Measurements from ENCODE around the gene GRK1.

GRK1 gene

GRCh38 chr13:113649212-113649611 is 17.8 kb upstream of the GRK1 start:
- DNase-seq (ENCODE audit: low read depth in 4 of 4, low spot score in 1 of 4), result no peak

DNA sequence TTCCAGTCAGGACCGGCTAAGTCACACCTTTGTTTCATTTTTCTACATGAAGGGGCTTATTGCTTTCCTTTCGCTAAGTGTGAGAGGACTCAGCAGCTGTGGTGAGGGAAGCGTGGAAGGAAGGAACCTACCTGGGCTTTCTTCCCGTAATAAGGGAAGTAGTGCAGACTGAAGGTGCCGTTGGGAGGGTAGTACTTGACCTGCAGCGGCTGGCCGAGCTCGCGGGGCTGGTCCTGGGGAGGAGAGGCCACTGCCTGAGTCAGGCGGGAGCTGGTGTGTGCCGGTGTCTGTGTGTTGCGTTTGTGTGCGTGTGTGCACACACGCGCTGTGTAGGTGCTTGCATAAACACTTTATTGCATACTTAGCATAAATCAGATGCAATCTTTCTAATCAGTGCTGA is 16.7 kb upstream of the GRK1 start:
- no peak for DNase-seq (ENCODE audit: low read depth in 4 of 4, low spot score in 1 of 4)

DNA sequence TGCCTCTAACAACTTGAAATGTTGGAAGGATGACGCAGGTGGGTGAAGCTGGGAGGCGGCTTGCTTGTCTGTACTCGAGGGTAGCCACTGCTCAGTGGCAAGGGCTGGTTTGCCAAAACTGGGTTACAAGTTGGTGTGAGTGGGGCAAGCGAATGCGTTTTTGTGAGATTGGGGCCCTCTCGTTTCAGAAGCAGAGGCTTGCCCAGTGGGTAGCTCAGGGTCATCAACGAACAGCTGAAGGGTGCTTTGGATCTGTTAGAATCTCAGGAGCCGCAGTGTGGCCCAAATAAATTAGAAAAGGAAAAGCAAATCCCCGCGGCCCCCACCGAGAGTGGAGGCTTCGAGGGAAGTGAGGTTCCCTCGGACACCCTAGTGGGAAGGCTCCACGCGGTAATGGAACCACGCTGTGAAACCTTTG is 16.3 kb upstream of the GRK1 start:
- DNase-seq (ENCODE audit: low read depth in 4 of 4, low spot score in 1 of 4), result no peak

DNA sequence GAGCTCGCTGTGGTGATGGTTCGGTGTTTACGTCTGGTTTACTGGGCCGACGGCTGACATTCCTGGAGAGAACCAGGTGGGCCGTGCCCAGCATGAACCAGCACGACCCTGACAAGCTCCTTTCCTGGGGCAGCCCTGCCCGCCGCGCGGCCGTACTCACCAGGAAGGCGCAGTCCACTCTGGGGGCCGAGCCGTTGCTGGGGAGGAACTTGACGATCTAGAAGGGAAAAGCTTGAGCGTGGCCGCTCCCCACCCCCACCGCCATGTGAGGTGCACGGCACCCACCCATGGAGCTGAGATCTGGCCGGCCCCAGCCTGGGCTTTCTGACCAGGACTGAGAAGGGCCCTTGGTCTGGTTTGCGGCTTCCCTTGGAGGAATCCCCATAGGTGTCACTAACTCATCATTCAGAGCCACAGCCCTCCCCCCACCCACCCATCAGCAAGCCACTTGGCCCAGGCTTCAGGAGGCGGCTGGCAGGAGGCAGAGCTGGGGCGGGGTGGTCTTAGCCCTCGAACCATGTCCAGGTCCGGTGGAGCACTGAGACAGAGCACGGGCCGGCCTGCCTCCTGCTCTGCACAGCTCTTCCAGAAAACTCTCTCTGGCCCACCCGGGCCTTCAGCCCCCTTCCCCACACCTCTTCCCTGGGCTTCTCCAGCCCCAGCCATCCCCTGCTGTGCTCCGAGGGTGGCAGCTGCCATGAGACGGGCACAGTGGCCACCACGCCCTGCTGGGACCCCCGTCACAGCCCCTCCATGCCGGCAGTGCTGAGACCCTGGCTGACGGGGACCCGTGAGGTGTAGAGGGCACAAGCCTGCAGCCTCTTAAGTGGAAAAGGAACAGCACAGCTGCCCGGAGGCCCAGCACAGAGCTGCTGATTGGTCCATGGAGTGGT is 15.3 kb upstream of the GRK1 start:
- no peak for DNase-seq (ENCODE audit: low read depth in 4 of 4, low spot score in 1 of 4)

DNA sequence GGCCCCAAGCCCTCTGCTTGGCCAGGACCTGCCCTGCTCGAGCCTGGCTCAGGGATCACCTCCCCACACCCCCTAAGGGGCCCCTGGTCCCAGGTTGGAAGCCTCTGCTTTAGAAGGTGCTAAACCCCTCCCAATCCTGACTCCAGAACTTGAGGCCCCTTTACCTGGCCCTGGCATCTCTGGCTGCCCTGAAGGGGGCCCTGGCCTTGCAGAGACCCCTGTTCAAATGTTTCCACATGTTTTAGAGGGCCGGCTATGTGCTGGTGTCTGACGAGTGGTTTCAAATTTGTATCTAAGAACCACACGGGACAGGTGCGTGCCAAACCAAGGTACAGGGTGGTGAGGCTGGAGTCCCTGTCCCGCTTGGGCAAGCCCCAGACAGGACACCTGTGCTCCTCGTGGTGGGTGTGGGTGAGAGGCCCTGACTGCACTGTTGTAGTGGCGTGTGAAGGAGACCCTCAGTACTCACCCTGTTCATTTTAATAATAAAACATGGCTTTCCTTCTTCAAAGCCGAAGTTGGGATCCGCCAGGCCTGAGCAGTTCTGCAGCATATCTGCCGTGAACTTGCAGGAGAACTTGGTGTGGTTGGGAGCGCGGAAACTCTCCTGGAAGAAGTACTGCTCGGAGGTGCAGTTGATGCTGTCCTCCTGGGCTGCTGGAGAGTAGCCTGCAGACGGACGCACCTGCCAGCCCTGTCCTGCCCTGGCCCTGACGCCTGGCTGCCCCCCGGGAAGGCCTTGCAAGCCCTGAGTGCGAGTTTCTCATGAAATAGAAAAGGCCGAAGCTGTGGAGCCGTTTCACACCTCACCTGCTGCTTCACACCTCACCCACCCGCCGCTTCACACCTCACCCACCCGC is 14.4 kb upstream of the GRK1 start:
- no peak for DNase-seq (ENCODE audit: low read depth in 4 of 4, low spot score in 1 of 4)

DNA sequence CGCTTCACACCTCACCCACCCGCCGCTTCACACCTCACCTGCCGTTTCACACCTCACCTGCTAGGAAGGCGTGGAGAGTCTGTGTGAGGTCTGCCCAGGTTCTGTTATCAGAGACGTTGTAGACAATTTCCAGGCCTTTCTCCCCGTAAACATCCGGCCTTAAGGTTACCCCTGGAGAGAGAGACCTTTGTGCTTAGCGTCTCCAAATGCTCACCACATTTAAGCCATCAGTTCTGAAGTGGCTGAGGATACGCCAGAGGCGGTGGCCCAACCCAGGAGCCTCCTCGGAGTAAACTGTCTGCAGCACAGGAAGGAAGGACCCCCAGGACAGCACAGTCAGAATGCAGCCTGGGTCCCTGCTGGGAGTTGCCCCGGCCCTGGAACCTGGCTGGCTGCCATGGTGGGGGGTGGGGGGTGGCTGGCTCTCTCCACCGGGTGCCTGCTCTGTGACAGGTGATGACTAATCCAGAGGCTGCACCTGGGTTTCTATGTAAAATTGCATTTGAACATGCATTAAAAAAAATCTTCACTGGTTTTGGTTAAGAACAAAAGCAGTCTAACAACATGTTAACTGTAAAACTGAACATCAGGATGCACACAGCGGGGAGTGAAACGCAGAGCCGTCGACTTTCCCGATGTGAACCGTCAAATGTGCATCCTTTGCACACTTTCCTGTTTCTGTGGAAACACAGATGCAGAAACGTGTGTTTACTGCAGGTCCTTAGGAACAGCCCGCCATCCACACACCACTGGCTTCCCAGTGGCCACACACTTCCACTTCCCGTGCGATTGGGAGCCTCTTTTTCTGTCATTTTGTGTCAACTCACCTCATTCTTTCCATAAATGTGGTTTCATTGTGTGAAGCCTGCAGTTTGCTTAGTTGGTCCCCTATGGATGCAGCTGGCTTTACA is 13.5 kb upstream of the GRK1 start:
- DNase-seq (ENCODE audit: low read depth in 4 of 4, low spot score in 1 of 4), result no peak

DNA sequence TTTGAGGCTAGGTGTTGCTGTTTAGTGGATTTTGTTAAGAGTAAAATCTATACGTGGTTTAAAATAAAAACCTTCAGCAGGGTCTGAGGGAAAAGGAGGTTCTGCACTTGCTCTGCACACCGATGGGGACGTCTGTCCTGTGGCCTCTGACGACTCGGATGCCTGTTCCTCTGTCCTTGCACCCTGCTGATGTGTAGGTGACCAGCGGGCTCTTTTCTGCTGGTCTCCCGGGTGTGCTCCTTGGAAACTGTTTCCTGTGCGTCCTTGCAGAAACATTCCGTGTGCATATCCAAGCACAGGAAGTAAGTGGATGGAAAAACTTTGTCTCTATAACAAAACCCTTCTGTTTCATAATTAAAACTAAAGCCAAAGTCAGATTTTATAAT is 12.9 kb upstream of the GRK1 start:
- DNase-seq (ENCODE audit: low read depth in 4 of 4, low spot score in 1 of 4), result no peak

DNA sequence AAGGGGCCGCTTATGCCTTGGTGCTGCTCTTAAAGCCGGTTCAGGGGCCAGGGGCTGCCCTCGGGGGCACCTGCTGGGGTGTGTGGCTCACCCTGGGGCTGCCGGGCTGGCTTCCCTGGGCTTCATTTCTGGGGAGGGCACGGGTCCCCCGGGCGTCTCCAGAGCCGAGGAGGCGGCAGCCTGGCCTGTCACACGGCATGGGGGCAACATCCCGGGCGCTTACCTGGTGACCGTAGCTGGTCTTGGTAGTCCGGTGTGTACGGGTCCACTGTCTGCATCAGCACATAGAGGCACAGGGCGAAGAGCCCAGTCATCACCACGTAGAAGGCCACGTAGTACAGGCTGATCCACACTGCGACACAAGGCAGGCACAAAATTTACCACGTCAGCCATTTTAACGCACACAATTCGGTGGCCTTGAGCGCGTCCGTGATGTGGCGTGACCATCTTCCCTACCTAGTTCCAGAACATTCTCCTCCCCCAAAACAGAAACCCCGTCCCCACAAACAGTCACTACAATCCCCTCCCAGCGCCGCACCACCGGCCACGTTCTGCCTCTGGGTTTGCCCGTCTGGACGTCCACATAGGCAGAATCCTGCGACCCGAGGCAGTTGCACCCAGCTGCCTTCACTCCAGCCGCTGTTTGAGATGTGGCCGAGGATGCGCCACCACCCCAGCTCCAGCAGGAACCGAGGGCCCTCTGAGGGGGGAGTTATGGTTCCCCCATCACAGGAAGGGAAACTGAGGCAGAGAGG is 12.3 kb upstream of the GRK1 start:
- DNase-seq (ENCODE audit: low read depth in 4 of 4, low spot score in 1 of 4), result no peak

GRCh38 chr13:113655346-113656002 is 11.5 kb upstream of the GRK1 start:
- no peak for DNase-seq (ENCODE audit: low read depth in 4 of 4, low spot score in 1 of 4)

GRCh38 chr13:113656003-113656588 is 10.9 kb upstream of the GRK1 start:
- no peak for DNase-seq (ENCODE audit: low read depth in 4 of 4, low spot score in 1 of 4)

- DNase-seq (ENCODE audit: low read depth in 4 of 4, low spot score in 1 of 4), result no peak
Observed at GRCh38 chr13:113656831-113657671, 10.0 kb upstream of the GRK1 start.

DNA sequence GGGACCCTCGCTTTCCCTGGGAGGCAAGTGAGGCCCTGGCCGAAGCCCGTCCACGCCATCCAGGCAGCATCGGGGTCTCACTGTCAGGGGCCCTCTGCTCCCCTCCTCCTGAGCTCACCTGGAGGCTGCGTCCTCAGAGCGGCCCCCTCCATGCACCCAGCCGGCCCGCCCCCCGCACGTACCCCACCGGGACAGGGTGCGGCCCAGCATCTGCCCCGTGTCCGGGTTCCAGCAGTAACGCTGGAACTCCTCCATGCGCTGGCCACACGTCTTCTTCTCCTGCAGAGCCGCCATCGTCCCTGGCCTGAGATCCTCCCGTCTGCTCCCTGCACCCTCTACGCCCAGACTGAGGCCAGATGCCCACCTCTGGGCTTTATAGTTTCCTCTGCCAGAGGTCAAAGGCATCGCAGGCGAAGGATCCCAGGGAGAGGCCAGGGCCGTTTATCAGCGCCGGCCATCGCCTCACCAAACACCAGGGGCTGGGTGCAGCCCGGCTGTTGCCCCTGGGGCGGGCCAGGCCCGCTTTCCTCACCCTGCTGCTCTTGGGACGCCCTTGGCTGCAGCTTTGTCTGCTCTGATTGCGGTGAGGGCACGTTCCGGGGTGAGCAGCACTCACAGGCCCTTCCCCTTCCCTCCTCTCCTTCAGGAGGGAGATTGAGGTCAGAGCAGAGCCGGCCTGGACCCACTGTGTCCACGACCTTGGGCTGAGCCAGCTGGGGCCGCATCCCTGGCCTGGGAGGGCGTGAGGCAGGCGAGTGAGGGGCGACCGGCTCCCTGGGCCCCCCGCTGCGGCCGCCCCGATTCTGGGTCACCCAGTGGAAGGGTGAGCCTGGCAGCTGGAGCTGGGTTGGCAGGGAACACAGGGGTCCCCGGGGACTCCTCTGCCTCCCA is 8.9 kb upstream of the GRK1 start, which contains the start of gene ATP4B:
ATP4B (minus strand) TSS at position 348 of the 891 bp plus-strand sequence; CDS start at position 294, 54 bp downstream.
- no peak for DNase-seq (ENCODE audit: low read depth in 4 of 4, low spot score in 1 of 4)

GRCh38 chr13:113658836-113659235 is 8.2 kb upstream of the GRK1 start:
- DNase-seq (ENCODE audit: low read depth in 4 of 4, low spot score in 1 of 4), result no peak

GRCh38 chr13:113659337-113659736 is 7.7 kb upstream of the GRK1 start:
- DNase-seq (ENCODE audit: low read depth in 4 of 4, low spot score in 1 of 4), result no peak

- DNase-seq (ENCODE audit: low read depth in 4 of 4, low spot score in 1 of 4), result no peak
Observed at GRCh38 chr13:113660066-113660465, 7.0 kb upstream of the GRK1 start.

- DNase-seq (ENCODE audit: low read depth in 4 of 4, low spot score in 1 of 4), result no peak
Observed at GRCh38 chr13:113661509-113661908, 5.5 kb upstream of the GRK1 start.

GRCh38 chr13:113663934-113664333 is 3.1 kb upstream of the GRK1 start:
- DNase-seq (ENCODE audit: low read depth in 4 of 4, low spot score in 1 of 4), result no peak

Measured in stimulated activated CD4-positive, alpha-beta T cell treated with anti-CD3 and anti-CD28 coated beads, Interleukin-1b, Interleukin-23, amount 100 ng/mL, for 24 hours (primary cell).